ENCODE measurements around the gene DNAJC15.
"Not testable (repeated sequence)": the region's sequence is repeated elsewhere in the genome, so short reads cannot be mapped to it uniquely, and the experiment has no call there.

DNAJC15 gene

GRCh38 chr13:43075511-43075902, 52.1 kb downstream of the DNAJC15 start:
- peaks cover 11% of the 10 kb centered on the region for H3K36me3 ChIP-seq (ENCODE audit: control insufficient read depth, insufficient read depth, low read length, severe bottlenecking)
- H3K27me3 ChIP-seq (replicated peaks; ENCODE audit: control insufficient read depth, insufficient read depth, low read length); H3K9ac ChIP-seq (ENCODE audit: low read length); H3K4me1 ChIP-seq (ENCODE audit: control insufficient read depth, insufficient read depth, low read length); DNase-seq (ENCODE audit: low read depth); H3K4me3 ChIP-seq (ENCODE audit: low read length); H3K9me3 ChIP-seq (ENCODE audit: control insufficient read depth, low read length): not testable (repeated sequence)

- H3K9me3 ChIP-seq (ENCODE audit: control insufficient read depth, low read length): no peaks in the 10 kb centered on the region
- peaks cover 5% of the 10 kb centered on the region for H3K4me1 ChIP-seq (ENCODE audit: control insufficient read depth, insufficient read depth, low read length)
- H3K27me3 ChIP-seq (replicated peaks; ENCODE audit: control insufficient read depth, insufficient read depth, low read length): no peaks in the 10 kb centered on the region
- peaks cover 12% of the 10 kb centered on the region for H3K36me3 ChIP-seq (ENCODE audit: control insufficient read depth, insufficient read depth, low read length, severe bottlenecking)
- no peak overlapping the region for H3K9ac ChIP-seq (ENCODE audit: low read length)
- H3K4me3 ChIP-seq (ENCODE audit: low read length): no peak overlapping the region
- no peak for DNase-seq (ENCODE audit: low read depth)
These were observed 53.7 kb downstream of the DNAJC15 start for GRCh38 chr13:43077046-43077445.

GRCh38 chr13:43077461-43077860, 54.1 kb downstream of the DNAJC15 start:
- Histone ChIP-seq H3K4me1 (ENCODE audit: control insufficient read depth, insufficient read depth, low read length) (peaks cover 2% of the 10 kb centered on the region), H3K9ac (ENCODE audit: low read length) (no peak overlapping the region), H3K36me3 (ENCODE audit: control insufficient read depth, insufficient read depth, low read length, severe bottlenecking) (peaks cover 12% of the 10 kb centered on the region), H3K9me3 (ENCODE audit: control insufficient read depth, low read length) (no peaks in the 10 kb centered on the region), H3K27me3 (replicated peaks; ENCODE audit: control insufficient read depth, insufficient read depth, low read length) (no peaks in the 10 kb centered on the region), H3K4me3 (ENCODE audit: low read length) (no peak overlapping the region)
- DNase-seq (ENCODE audit: low read depth): no peak

GRCh38 chr13:43077906-43078305, 54.5 kb downstream of the DNAJC15 start:
- Histone ChIP-seq H3K9ac (ENCODE audit: low read length) (no peak overlapping the region), H3K4me3 (ENCODE audit: low read length) (no peak overlapping the region), H3K4me1 (ENCODE audit: control insufficient read depth, insufficient read depth, low read length) (no peaks in the 10 kb centered on the region), H3K9me3 (ENCODE audit: control insufficient read depth, low read length) (no peaks in the 10 kb centered on the region), H3K27me3 (replicated peaks; ENCODE audit: control insufficient read depth, insufficient read depth, low read length) (no peaks in the 10 kb centered on the region), H3K36me3 (ENCODE audit: control insufficient read depth, insufficient read depth, low read length, severe bottlenecking) (peaks cover 12% of the 10 kb centered on the region)
- DNase-seq (ENCODE audit: low read depth): no peak

GRCh38 chr13:43078399-43078798, 55.0 kb downstream of the DNAJC15 start:
- Histone ChIP-seq H3K27me3 (replicated peaks; ENCODE audit: control insufficient read depth, insufficient read depth, low read length) (no peaks in the 10 kb centered on the region), H3K36me3 (ENCODE audit: control insufficient read depth, insufficient read depth, low read length, severe bottlenecking) (peaks cover 12% of the 10 kb centered on the region), H3K4me3 (ENCODE audit: low read length) (no peak overlapping the region), H3K9me3 (ENCODE audit: control insufficient read depth, low read length) (no peaks in the 10 kb centered on the region), H3K9ac (ENCODE audit: low read length) (no peak overlapping the region), H3K4me1 (ENCODE audit: control insufficient read depth, insufficient read depth, low read length) (no peaks in the 10 kb centered on the region)
- DNase-seq (ENCODE audit: low read depth): no peak

- peak; percentile 15 for DNase-seq (ENCODE audit: low read depth)
- Histone ChIP-seq H3K4me1 (ENCODE audit: control insufficient read depth, insufficient read depth, low read length) (no peaks in the 10 kb centered on the region), H3K4me3 (ENCODE audit: low read length) (no peak overlapping the region), H3K9ac (ENCODE audit: low read length) (no peak overlapping the region), H3K9me3 (ENCODE audit: control insufficient read depth, low read length) (no peaks in the 10 kb centered on the region), H3K27me3 (replicated peaks; ENCODE audit: control insufficient read depth, insufficient read depth, low read length) (no peaks in the 10 kb centered on the region), H3K36me3 (ENCODE audit: control insufficient read depth, insufficient read depth, low read length, severe bottlenecking) (peaks cover 12% of the 10 kb centered on the region)
These were observed 56.1 kb downstream of the DNAJC15 start for GRCh38 chr13:43079392-43079931.

GRCh38 chr13:43080199-43080598, 56.8 kb downstream of the DNAJC15 start:
- no peaks in the 10 kb centered on the region for H3K4me1 ChIP-seq (ENCODE audit: control insufficient read depth, insufficient read depth, low read length)
- no peaks in the 10 kb centered on the region for H3K9me3 ChIP-seq (ENCODE audit: control insufficient read depth, low read length)
- no peaks in the 10 kb centered on the region for H3K27me3 ChIP-seq (replicated peaks; ENCODE audit: control insufficient read depth, insufficient read depth, low read length)
- H3K9ac ChIP-seq (ENCODE audit: low read length): no peak overlapping the region
- no peak for DNase-seq (ENCODE audit: low read depth)
- no peak overlapping the region for H3K4me3 ChIP-seq (ENCODE audit: low read length)
- H3K36me3 ChIP-seq (ENCODE audit: control insufficient read depth, insufficient read depth, low read length, severe bottlenecking): peaks cover 12% of the 10 kb centered on the region

- Histone ChIP-seq H3K36me3 (ENCODE audit: control insufficient read depth, insufficient read depth, low read length, severe bottlenecking) (peaks cover 12% of the 10 kb centered on the region), H3K9me3 (ENCODE audit: control insufficient read depth, low read length) (no peaks in the 10 kb centered on the region), H3K4me3 (ENCODE audit: low read length) (no peak overlapping the region), H3K27me3 (replicated peaks; ENCODE audit: control insufficient read depth, insufficient read depth, low read length) (no peaks in the 10 kb centered on the region), H3K9ac (ENCODE audit: low read length) (no peak overlapping the region), H3K4me1 (ENCODE audit: control insufficient read depth, insufficient read depth, low read length) (no peaks in the 10 kb centered on the region)
- no peak for DNase-seq (ENCODE audit: low read depth)
These were observed 58.5 kb downstream of the DNAJC15 start for GRCh38 chr13:43081866-43082265.

GRCh38 chr13:43083750-43084149, 60.4 kb downstream of the DNAJC15 start:
- no peak for DNase-seq (ENCODE audit: low read depth)
- Histone ChIP-seq H3K27me3 (replicated peaks; ENCODE audit: control insufficient read depth, insufficient read depth, low read length) (no peaks in the 10 kb centered on the region), H3K9ac (ENCODE audit: low read length) (no peak overlapping the region), H3K4me3 (ENCODE audit: low read length) (no peak overlapping the region), H3K36me3 (ENCODE audit: control insufficient read depth, insufficient read depth, low read length, severe bottlenecking) (peaks cover 12% of the 10 kb centered on the region), H3K4me1 (ENCODE audit: control insufficient read depth, insufficient read depth, low read length) (peaks cover 12% of the 10 kb centered on the region), H3K9me3 (ENCODE audit: control insufficient read depth, low read length) (no peaks in the 10 kb centered on the region)

- no peak overlapping the region for H3K9ac ChIP-seq (ENCODE audit: low read length)
- DNase-seq (ENCODE audit: low read depth): peak; percentile 80
- peaks cover 12% of the 10 kb centered on the region for H3K36me3 ChIP-seq (ENCODE audit: control insufficient read depth, insufficient read depth, low read length, severe bottlenecking)
- peaks cover 12% of the 10 kb centered on the region for H3K4me1 ChIP-seq (ENCODE audit: control insufficient read depth, insufficient read depth, low read length)
- no peaks in the 10 kb centered on the region for H3K27me3 ChIP-seq (replicated peaks; ENCODE audit: control insufficient read depth, insufficient read depth, low read length)
- peaks cover 3% of the 10 kb centered on the region for H3K9me3 ChIP-seq (ENCODE audit: control insufficient read depth, low read length)
- H3K4me3 ChIP-seq (ENCODE audit: low read length): no peak overlapping the region
These were observed 62.2 kb downstream of the DNAJC15 start for GRCh38 chr13:43085545-43085944.

- peaks cover 3% of the 10 kb centered on the region for H3K9me3 ChIP-seq (ENCODE audit: control insufficient read depth, low read length)
- H3K27me3 ChIP-seq (replicated peaks; ENCODE audit: control insufficient read depth, insufficient read depth, low read length): no peaks in the 10 kb centered on the region
- peaks cover 6% of the 10 kb centered on the region for H3K36me3 ChIP-seq (ENCODE audit: control insufficient read depth, insufficient read depth, low read length, severe bottlenecking)
- DNase-seq (ENCODE audit: low read depth): no peak
- H3K4me3 ChIP-seq (ENCODE audit: low read length): no peak overlapping the region
- peaks cover 12% of the 10 kb centered on the region for H3K4me1 ChIP-seq (ENCODE audit: control insufficient read depth, insufficient read depth, low read length)
- H3K9ac ChIP-seq (ENCODE audit: low read length): no peak overlapping the region
These were observed 62.8 kb downstream of the DNAJC15 start for GRCh38 chr13:43086181-43086580.

GRCh38 chr13:43088093-43088511, 64.7 kb downstream of the DNAJC15 start:
- H3K9me3 ChIP-seq (ENCODE audit: control insufficient read depth, low read length): peaks cover 3% of the 10 kb centered on the region
- H3K4me1 ChIP-seq (ENCODE audit: control insufficient read depth, insufficient read depth, low read length): peaks cover 12% of the 10 kb centered on the region
- peaks cover 6% of the 10 kb centered on the region for H3K36me3 ChIP-seq (ENCODE audit: control insufficient read depth, insufficient read depth, low read length, severe bottlenecking)
- no peaks in the 10 kb centered on the region for H3K27me3 ChIP-seq (replicated peaks; ENCODE audit: control insufficient read depth, insufficient read depth, low read length)
- H3K4me3 ChIP-seq (ENCODE audit: low read length): peak overlapping the region; percentile 84
- no peak for DNase-seq (ENCODE audit: low read depth)
- peak overlapping the region; percentile 80 for H3K9ac ChIP-seq (ENCODE audit: low read length)
